ENCODE data around the gene FGF1. TPM values are rescaled to one million over a fixed set of nuclear protein-coding genes. Genes with fewer than 3 reads are reported as not detected.
A peak's percentile ranks its signal among the peaks of the same experiment; 100 is the strongest.

FGF1 gene
- total RNA-seq, 4 donors from 2014 or later, result 0.38 to 5.4 (median 0.65) TPM

GRCh38 chr5:142668336-142668735 lies 17.6 kb downstream of the FGF1 start:
- no peak overlapping the region for H3K4me3 ChIP-seq (ENCODE audit: low read depth, poor library complexity, severe bottlenecking)

GRCh38 chr5:142667831-142668230 lies 18.1 kb downstream of the FGF1 start:
- WGBS, 2 donors, result 55 to 58% methylated on average over 6 of the region's 6 CpGs
- TF ChIP-seq CTCF (IDR thresholded peaks at IDR 0.05) (no peak), POLR2A (IDR thresholded peaks at IDR 0.05) (no peak)
- no peak overlapping the region for H3K4me3 ChIP-seq (ENCODE audit: low read depth, poor library complexity, severe bottlenecking)
- intact Hi-C loops (cut with DNase I; ENCODE audit: low total_unique reads), result no loop called here
- peak in 1 of 2 donors; percentile 67 for DNase-seq (ENCODE audit: low spot score in 2 of 2)

More at GRCh38 chr5:142668336-142668735, 17.6 kb downstream of the FGF1 start:
- DNase-seq (ENCODE audit: low spot score in 2 of 2), result no peak
- WGBS, 2 donors, result 68 to 78% methylated on average over 6 of the region's 6 CpGs
- TF ChIP-seq POLR2A (IDR thresholded peaks at IDR 0.05), result no peak
- no peak for TF ChIP-seq CTCF (IDR thresholded peaks at IDR 0.05)
- intact Hi-C loops (cut with DNase I; ENCODE audit: low total_unique reads), result no loop called here

GRCh38 chr5:142664636-142665035 lies 21.3 kb downstream of the FGF1 start:
- no peak for DNase-seq (ENCODE audit: low spot score in 2 of 2)
- TF ChIP-seq POLR2A (IDR thresholded peaks at IDR 0.05) (no peak), CTCF (IDR thresholded peaks at IDR 0.05) (no peak)
- intact Hi-C loops (cut with DNase I; ENCODE audit: low total_unique reads), result no loop called here
- 83 to 84% methylated on average over 6 of the region's 6 CpGs for WGBS, 2 donors
- no peak overlapping the region for H3K4me3 ChIP-seq (ENCODE audit: low read depth, poor library complexity, severe bottlenecking)

GRCh38 chr5:142664067-142664466 lies 21.8 kb downstream of the FGF1 start:
- intact Hi-C loops (cut with DNase I; ENCODE audit: low total_unique reads), result no loop called here
- H3K4me3 ChIP-seq (ENCODE audit: low read depth, poor library complexity, severe bottlenecking), result no peak overlapping the region
- WGBS, 2 donors, result 86 to 92% methylated on average over 7 to 9 of the region's 9 CpGs
- peak in 1 of 2 donors; percentile 73 for DNase-seq (ENCODE audit: low spot score in 2 of 2)
- TF ChIP-seq CTCF (IDR thresholded peaks at IDR 0.05) (no peak), POLR2A (IDR thresholded peaks at IDR 0.05) (no peak)

- TF ChIP-seq POLR2A (IDR thresholded peaks at IDR 0.05), result no peak
- TF ChIP-seq CTCF (IDR thresholded peaks at IDR 0.05), result no peak
- no peak overlapping the region for H3K4me3 ChIP-seq (ENCODE audit: low read depth, poor library complexity, severe bottlenecking)
- WGBS, 2 donors, result 77 to 81% methylated on average over 6 of the region's 6 CpGs
- no peak for DNase-seq (ENCODE audit: low spot score in 2 of 2)
- intact Hi-C loops (cut with DNase I; ENCODE audit: low total_unique reads), result no loop called here
Measured at GRCh38 chr5:142663246-142663645, 22.6 kb downstream of the FGF1 start.

GRCh38 chr5:142661957-142662356 lies 23.9 kb downstream of the FGF1 start:
- no peak overlapping the region for H3K4me3 ChIP-seq (ENCODE audit: low read depth, poor library complexity, severe bottlenecking)
- WGBS, 2 donors, result 86 to 92% methylated on average over 11 of the region's 11 CpGs
- intact Hi-C loops (cut with DNase I; ENCODE audit: low total_unique reads), result no loop called here
- TF ChIP-seq CTCF (IDR thresholded peaks at IDR 0.05) (no peak), POLR2A (IDR thresholded peaks at IDR 0.05) (no peak)
- DNase-seq (ENCODE audit: low spot score in 2 of 2), result no peak
